ENCODE results near the gene C22orf23. TPM values are rescaled to one million over a fixed set of nuclear protein-coding genes. Genes with fewer than 3 reads are reported as not detected.
A peak's percentile ranks its signal among the peaks of the same experiment; 100 is the strongest.

C22orf23 gene
- total and polyA plus RNA-seq, 9 of the 15 experiments (the other 6 are each of a cell fraction or from before 2014, with no cell fraction given), result 0.25 to 1.0 (median 0.53) TPM

DNA sequence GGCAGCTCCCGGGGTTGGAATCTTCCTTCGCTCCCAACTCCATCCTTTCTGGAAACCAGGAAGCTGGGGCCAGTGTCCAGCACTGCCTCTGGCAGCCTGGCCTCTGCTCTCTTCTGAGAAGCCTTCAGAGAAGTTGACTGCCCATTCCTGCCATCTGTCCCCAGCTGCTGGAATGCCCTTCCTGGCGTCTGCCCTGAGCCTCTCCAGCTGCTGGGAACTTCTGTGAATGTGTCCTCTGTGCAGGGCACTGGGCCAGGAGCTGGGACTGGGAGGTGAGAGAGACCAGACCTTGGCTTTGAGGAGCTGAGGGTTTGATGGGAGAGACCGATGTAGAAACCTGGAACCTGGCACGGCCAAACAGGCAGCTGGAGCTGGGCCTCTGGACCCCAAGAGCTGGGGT is 36.9 kb upstream of the C22orf23 start:
- H3K9ac ChIP-seq (ENCODE audit: insufficient read depth in 1 of 2, low read depth in 2 of 2, low read length in 2 of 2), result peak overlapping the region in 1 of 2 experiments; percentile 26; a peak in 1 of 4 replicates
- no peaks in the 10 kb centered on the region for H4K20me1 ChIP-seq (replicated peaks; ENCODE audit: control insufficient read depth, insufficient read depth, low read length)
- BruUV-seq (replicated peaks), result no TSS peak
- FAIRE-seq (no peak), ATAC-seq (no peak), DNase-seq (ENCODE audit: extremely low read depth in 1 of 4, low spot score in 3 of 4) (no peak)
- ChIA-PET CTCF (ENCODE audit: low intra/inter-chr PET ratio) (no interaction called here), POLR2A (interaction anchor here (0.5 to 1.0 kb wide), 2 partner anchors 24 to 105 kb away, joined by 3 to 6 read pairs; no protein-coding TSS in a partner anchor)
- H3K4me3 ChIP-seq, result no peak overlapping the region
- intact Hi-C loops (cut with micrococcal nuclease) (no loop called here), in situ Hi-C loops (cut with MboI) (no loop called here)
- H2AFZ ChIP-seq (ENCODE audit: low read depth, low read length), result no peak overlapping the region
- TF ChIP-seq ZNF639 (CRISPR knock-in tag; conservative IDR thresholded peaks at IDR 0.05 in 1 of 2, IDR thresholded peaks at IDR 0.05 in 1 of 2), result no peak
- TF ChIP-seq ELK3 (CRISPR knock-in tag; IDR thresholded peaks at IDR 0.05), result no peak
- TF ChIP-seq NKRF (IDR thresholded peaks at IDR 0.05; ENCODE audit: borderline replicate concordance), result no peak
- TF ChIP-seq, protein P1, sequence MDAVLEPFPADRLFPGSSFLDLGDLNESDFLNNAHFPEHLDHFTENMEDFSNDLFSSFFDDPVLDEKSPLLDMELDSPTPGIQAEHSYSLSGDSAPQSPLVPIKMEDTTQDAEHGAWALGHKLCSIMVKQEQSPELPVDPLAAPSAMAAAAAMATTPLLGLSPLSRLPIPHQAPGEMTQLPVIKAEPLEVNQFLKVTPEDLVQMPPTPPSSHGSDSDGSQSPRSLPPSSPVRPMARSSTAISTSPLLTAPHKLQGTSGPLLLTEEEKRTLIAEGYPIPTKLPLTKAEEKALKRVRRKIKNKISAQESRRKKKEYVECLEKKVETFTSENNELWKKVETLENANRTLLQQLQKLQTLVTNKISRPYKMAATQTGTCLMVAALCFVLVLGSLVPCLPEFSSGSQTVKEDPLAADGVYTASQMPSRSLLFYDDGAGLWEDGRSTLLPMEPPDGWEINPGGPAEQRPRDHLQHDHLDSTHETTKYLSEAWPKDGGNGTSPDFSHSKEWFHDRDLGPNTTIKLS (IDR thresholded peaks at IDR 0.05; ENCODE audit: borderline replicate concordance, low read depth), result no peak
- no peak overlapping the region for H3K27ac ChIP-seq (ENCODE audit: extremely low read depth, low read depth, low read length)
- no peaks in the 10 kb centered on the region for H3K9me1 ChIP-seq (ENCODE audit: control insufficient read depth, insufficient read depth, low read length)
- H3K27me3 ChIP-seq (ENCODE audit: control insufficient read depth in 2 of 2, insufficient read depth in 2 of 2, low read length in 2 of 2), result no peaks in the 10 kb centered on the region
- peaks cover 0 to 6% of the 10 kb centered on the region in 2 experiments; a peak in 2 of 5 replicates for H3K4me1 ChIP-seq (replicated peaks in 1 of 2; ENCODE audit: control insufficient read depth in 2 of 2, insufficient read depth in 2 of 2, low read length in 2 of 2)
- WGBS (ENCODE audit: insufficient coverage, low coverage, missing lambda C conversion rate), result 14% methylated on average over 3 of the region's 5 CpGs
- no peaks in the 10 kb centered on the region for H3K36me3 ChIP-seq (ENCODE audit: control insufficient read depth, insufficient read depth, low read length)
- no peaks in the 10 kb centered on the region for H3K9me3 ChIP-seq (replicated peaks; ENCODE audit: control insufficient read depth, insufficient read depth, low read depth, low read length)
- no peak overlapping the region for H3K4me2 ChIP-seq (ENCODE audit: insufficient read depth, low read length)
- no peaks in the 10 kb centered on the region for H3K79me2 ChIP-seq (ENCODE audit: control insufficient read depth, insufficient read depth, low read length)

Data from K562 (cell line).